ENCODE data around the gene SERP1.

SERP1 gene

DNA sequence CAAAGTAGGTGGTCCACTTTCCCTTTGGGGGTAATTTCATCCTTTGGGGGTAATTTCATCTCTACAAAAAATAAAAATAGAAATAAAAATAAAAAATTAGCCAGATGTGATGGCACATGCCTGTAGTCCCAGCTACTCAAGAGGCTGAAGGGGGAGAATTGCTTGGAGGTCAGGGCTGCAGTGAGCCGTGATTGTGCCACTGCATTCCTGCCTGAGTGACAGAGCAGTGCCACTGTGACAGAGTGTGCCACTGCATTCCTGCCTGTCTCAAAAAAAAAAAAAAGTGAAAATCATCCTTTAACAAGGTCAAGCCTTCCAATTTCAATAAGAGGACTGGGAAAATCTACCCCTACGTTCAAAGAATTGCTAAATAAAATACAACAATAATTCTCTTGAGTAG, 22.8 kb downstream of the SERP1 start:
- no peak for DNase-seq
- no peaks in the 10 kb centered on the region for H3K27me3 ChIP-seq (replicated peaks)
- H3K36me3 ChIP-seq (replicated peaks) = no peaks in the 10 kb centered on the region
- in situ Hi-C loops (cut with HindIII; ENCODE audit: low pct_ligation_motif_present, low sequenced_read_pairs) = no loop called here
- TF ChIP-seq, protein P1, sequence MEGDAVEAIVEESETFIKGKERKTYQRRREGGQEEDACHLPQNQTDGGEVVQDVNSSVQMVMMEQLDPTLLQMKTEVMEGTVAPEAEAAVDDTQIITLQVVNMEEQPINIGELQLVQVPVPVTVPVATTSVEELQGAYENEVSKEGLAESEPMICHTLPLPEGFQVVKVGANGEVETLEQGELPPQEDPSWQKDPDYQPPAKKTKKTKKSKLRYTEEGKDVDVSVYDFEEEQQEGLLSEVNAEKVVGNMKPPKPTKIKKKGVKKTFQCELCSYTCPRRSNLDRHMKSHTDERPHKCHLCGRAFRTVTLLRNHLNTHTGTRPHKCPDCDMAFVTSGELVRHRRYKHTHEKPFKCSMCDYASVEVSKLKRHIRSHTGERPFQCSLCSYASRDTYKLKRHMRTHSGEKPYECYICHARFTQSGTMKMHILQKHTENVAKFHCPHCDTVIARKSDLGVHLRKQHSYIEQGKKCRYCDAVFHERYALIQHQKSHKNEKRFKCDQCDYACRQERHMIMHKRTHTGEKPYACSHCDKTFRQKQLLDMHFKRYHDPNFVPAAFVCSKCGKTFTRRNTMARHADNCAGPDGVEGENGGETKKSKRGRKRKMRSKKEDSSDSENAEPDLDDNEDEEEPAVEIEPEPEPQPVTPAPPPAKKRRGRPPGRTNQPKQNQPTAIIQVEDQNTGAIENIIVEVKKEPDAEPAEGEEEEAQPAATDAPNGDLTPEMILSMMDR (IDR thresholded peaks at IDR 0.05; ENCODE audit: low read depth, low read length, missing control alignments) = no peak
- no peak overlapping the region for H3K4me3 ChIP-seq (ENCODE audit: low read depth, low read length)
- no peak overlapping the region for H3K27ac ChIP-seq

- Histone ChIP-seq H3K27ac (no peak overlapping the region), H3K36me3 (replicated peaks) (no peaks in the 10 kb centered on the region), H3K4me3 (ENCODE audit: low read depth, low read length) (no peak overlapping the region), H3K27me3 (replicated peaks) (no peaks in the 10 kb centered on the region)
- no peak for DNase-seq
- in situ Hi-C loops (cut with HindIII; ENCODE audit: low pct_ligation_motif_present, low sequenced_read_pairs) = no loop called here
- TF ChIP-seq, protein P1 (IDR thresholded peaks at IDR 0.05; ENCODE audit: low read depth, low read length, missing control alignments) = peak; percentile 36
These were observed 24.8 kb downstream of the SERP1 start for GRCh38 chr3:150521463-150521862.

GRCh38 chr3:150520408-150520807, 25.9 kb downstream of the SERP1 start:
- Histone ChIP-seq H3K27ac (no peak overlapping the region), H3K27me3 (replicated peaks) (no peaks in the 10 kb centered on the region), H3K4me3 (ENCODE audit: low read depth, low read length) (no peak overlapping the region), H3K36me3 (replicated peaks) (no peaks in the 10 kb centered on the region)
- in situ Hi-C loops (cut with HindIII; ENCODE audit: low pct_ligation_motif_present, low sequenced_read_pairs) = no loop called here
- DNase-seq = no peak
- TF ChIP-seq, protein P1 (IDR thresholded peaks at IDR 0.05; ENCODE audit: low read depth, low read length, missing control alignments) = no peak

GRCh38 chr3:150519026-150519425, 27.3 kb downstream of the SERP1 start:
- Histone ChIP-seq H3K27me3 (replicated peaks) (no peaks in the 10 kb centered on the region), H3K36me3 (replicated peaks) (no peaks in the 10 kb centered on the region), H3K27ac (no peak overlapping the region), H3K4me3 (ENCODE audit: low read depth, low read length) (no peak overlapping the region)
- TF ChIP-seq, protein P1 (IDR thresholded peaks at IDR 0.05; ENCODE audit: low read depth, low read length, missing control alignments) = no peak
- in situ Hi-C loops (cut with HindIII; ENCODE audit: low pct_ligation_motif_present, low sequenced_read_pairs) = no loop called here
- no peak for DNase-seq

DNA sequence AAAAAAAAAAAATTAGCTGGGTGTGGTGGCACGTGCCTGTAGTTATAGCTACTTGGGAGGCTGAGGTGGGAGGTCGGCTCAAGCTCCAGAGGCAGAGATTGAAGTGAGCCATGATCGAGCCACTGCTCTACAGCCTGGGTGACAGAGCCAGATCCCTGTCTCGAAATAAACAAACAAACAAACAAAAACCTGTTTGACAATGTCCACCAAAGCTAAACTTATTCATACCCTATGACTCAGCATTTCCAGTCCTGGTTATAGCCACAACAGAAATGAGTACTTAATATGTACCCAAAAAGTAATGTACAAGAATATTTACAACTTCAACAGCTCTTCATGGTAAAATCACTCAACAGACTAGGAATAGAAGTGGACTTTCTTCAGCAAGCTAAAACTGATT, 31.1 kb downstream of the SERP1 start:
- in situ Hi-C loops (cut with HindIII; ENCODE audit: low pct_ligation_motif_present, low sequenced_read_pairs) = no loop called here
- DNase-seq = no peak
- TF ChIP-seq, protein P1 (IDR thresholded peaks at IDR 0.05; ENCODE audit: low read depth, low read length, missing control alignments) = no peak

GRCh38 chr3:150511122-150511821, 35.0 kb downstream of the SERP1 start:
- Histone ChIP-seq H3K27ac (no peak overlapping the region), H3K27me3 (replicated peaks) (no peaks in the 10 kb centered on the region), H3K36me3 (replicated peaks) (no peaks in the 10 kb centered on the region), H3K4me3 (ENCODE audit: low read depth, low read length) (no peak overlapping the region)
- TF ChIP-seq, protein P1 (IDR thresholded peaks at IDR 0.05; ENCODE audit: low read depth, low read length, missing control alignments) = no peak
- DNase-seq = no peak
- in situ Hi-C loops (cut with HindIII; ENCODE audit: low pct_ligation_motif_present, low sequenced_read_pairs) = no loop called here

More for the DNA sequence above, 31.1 kb downstream of the SERP1 start:
- Histone ChIP-seq H3K36me3 (replicated peaks) (no peaks in the 10 kb centered on the region), H3K4me3 (ENCODE audit: low read depth, low read length) (no peak overlapping the region), H3K27me3 (replicated peaks) (no peaks in the 10 kb centered on the region), H3K27ac (no peak overlapping the region)
